Activated CD8-positive, alpha-beta memory T cell treated with anti-CD3 and anti-CD28 coated beads for 4 hours (primary cell): ENCODE data around the gene SLC22A23.

ENCODE experiments used
- DNase-seq, 2 donors: peaks; one replicate each; pipeline ENCODE4 v3.0.0-alpha.2; 2020; ENCODE audit warnings: low read depth in 2 of 2

SLC22A23 gene

GRCh38 chr6:3421791-3422434 lies 34.9 kb downstream of the SLC22A23 start:
- no peak for DNase-seq

- no peak for DNase-seq
Measured at GRCh38 chr6:3421143-3421542, 35.7 kb downstream of the SLC22A23 start.

- DNase-seq = no peak
Measured at GRCh38 chr6:3419624-3420272, 37.1 kb downstream of the SLC22A23 start.

- no peak for DNase-seq
Measured at GRCh38 chr6:3418496-3419060, 38.3 kb downstream of the SLC22A23 start.

- DNase-seq = no peak
Measured at GRCh38 chr6:3417473-3417872, 39.4 kb downstream of the SLC22A23 start.

GRCh38 chr6:3415490-3415889 lies 41.4 kb downstream of the SLC22A23 start:
- no peak for DNase-seq

- DNase-seq = no peak
Measured at GRCh38 chr6:3415082-3415453, 41.8 kb downstream of the SLC22A23 start.

- no peak for DNase-seq
Measured at GRCh38 chr6:3414327-3415081, 42.3 kb downstream of the SLC22A23 start.

- no peak for DNase-seq
Measured at GRCh38 chr6:3413592-3413991, 43.3 kb downstream of the SLC22A23 start.

- DNase-seq = no peak
Measured at GRCh38 chr6:3412779-3413500, 43.9 kb downstream of the SLC22A23 start.

GRCh38 chr6:3411967-3412778 lies 44.7 kb downstream of the SLC22A23 start:
- no peak for DNase-seq

GRCh38 chr6:3410385-3411360 lies 46.2 kb downstream of the SLC22A23 start:
- peak; percentile 37 to 43 for DNase-seq

- DNase-seq = no peak
Measured at GRCh38 chr6:3409699-3410384, 47.0 kb downstream of the SLC22A23 start.

GRCh38 chr6:3408665-3409064 lies 48.2 kb downstream of the SLC22A23 start:
- no peak for DNase-seq

GRCh38 chr6:3407840-3408239 lies 49.0 kb downstream of the SLC22A23 start:
- DNase-seq = no peak

- no peak for DNase-seq
Measured at GRCh38 chr6:3406891-3407809, 49.7 kb downstream of the SLC22A23 start.

- DNase-seq = no peak
Measured at GRCh38 chr6:3406362-3406821, 50.5 kb downstream of the SLC22A23 start.

- DNase-seq = no peak
Measured at GRCh38 chr6:3405679-3406078, 51.2 kb downstream of the SLC22A23 start.
